H1 (cell line): Measurements from ENCODE around the gene CXCL3. TPM values are rescaled to one million over a fixed set of nuclear protein-coding genes. Genes with fewer than 3 reads are reported as not detected.

Experiments used
- YY1 ChIP-seq: IDR thresholded peaks from 2 replicates; pipeline ENCODE4 v1.6.1; 2011; ENCODE audit warnings: low read depth, mild to moderate bottlenecking, low read length
- polyA plus RNA-seq, 7 experiments: library from polyadenylated mRNA; depleted of rRNA in 3 of 7; stranded (reverse) in 5 of 7; unstranded in 2 of 7; fragments of >200 nt in 5 of 7; fragments of 200-250 nt in 2 of 7; gene quantifications; 1 replicate in 5 of 7; 2 replicates in 1 of 7; 4 replicates in 1 of 7; pipeline versions ENCODE4 v1.2.1 to v1.2.3, GENCODE V29; 2011 to 2013; ENCODE audit warnings: missing spikeins in 2 of 7, mixed read lengths in 2 of 7
- total RNA-seq: library from RNA; stranded (reverse); fragmentation: NEBNext Ultra II Directional; extraction: Animal tissue kit (Norgen Biotek cat#: 25700); gene quantifications from 2 replicates; pipeline ENCODE4 v1.2.1, GENCODE V29; 2021

The CXCL3 gene
- total and polyA plus RNA-seq, 2 of the 8 experiments (the other 6 are each of a cell fraction or from before 2014, with no cell fraction given), result 3.1 to 5.2 TPM

DNA sequence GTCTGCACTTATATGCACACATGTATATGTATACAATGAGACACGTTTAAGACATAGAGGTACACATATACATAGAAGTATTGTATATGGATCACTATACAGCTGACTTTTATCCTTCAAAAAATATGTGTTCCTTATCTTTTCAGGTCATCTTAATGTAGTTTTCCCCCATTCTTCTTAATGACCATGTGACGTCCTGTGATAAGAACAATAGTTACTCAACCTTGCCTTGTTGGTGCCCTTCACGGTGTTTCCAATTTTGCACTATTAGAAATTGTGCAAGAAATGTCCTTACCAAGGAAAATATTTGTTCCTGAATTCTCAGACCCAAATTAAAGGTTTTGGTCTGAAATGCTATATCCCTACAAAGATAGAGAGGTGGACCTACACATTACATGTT, 49.5 kb downstream of the CXCL3 start (continued):
- no peak for TF ChIP-seq YY1
